NCI-H748 treated with DMSO at 0.1 percent for 48 hours (cell line): ENCODE data around the gene GIPC2.
A peak's percentile ranks its signal among the peaks of the same experiment; 100 is the strongest.
"Not testable (repeated sequence)": the region's sequence is repeated elsewhere in the genome, so short reads cannot be mapped to it uniquely, and the experiment has no call there.

ENCODE experiments used
- DNase-seq: peaks from one replicate; lab custom pipeline; 2025; lab: John Stamatoyannopoulos, UW

Gene GIPC2

GRCh38 chr1:78045926-78046778 lies at the start of gene GIPC2:
GIPC2 (plus strand) TSS chr1:78045966; CDS start chr1:78046095, 129 bp downstream.
- DNase-seq = peak; percentile 21

DNA sequence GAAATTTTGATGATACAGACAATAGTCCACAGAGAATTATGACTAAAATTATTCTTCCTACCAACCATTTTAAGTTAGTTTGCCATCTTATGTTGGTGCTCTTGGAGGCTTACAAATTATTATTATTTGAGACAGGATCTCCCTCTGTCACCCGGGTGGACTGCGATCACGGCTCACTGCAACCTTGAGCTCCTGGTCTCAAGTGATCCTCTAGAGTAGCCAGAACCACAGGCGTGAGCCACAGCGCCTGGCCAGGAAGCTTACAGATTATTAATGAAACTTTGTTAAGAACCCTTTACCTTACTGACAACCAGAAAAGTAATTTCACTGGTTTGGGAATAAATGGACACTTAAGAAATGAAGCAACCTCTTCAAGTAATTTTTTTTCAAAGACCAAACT lies 49.0 kb upstream of the GIPC2 start:
- no peak for DNase-seq

- not testable (repeated sequence) for DNase-seq
Measured at GRCh38 chr1:78000536-78000935, 45.2 kb upstream of the GIPC2 start.

- DNase-seq = no peak
Measured at GRCh38 chr1:78003070-78003746, 42.6 kb upstream of the GIPC2 start.

- DNase-seq = no peak
Measured at GRCh38 chr1:78003882-78004718, 41.7 kb upstream of the GIPC2 start.

GRCh38 chr1:78004719-78005447 lies 40.9 kb upstream of the GIPC2 start, which contains the start of gene DNAJB4:
DNAJB4 (plus strand) TSS chr1:78004939; CDS start chr1:78005111, 172 bp downstream.
- DNase-seq = peak; percentile 26

GRCh38 chr1:78005448-78005722 lies 40.4 kb upstream of the GIPC2 start:
- no peak for DNase-seq

- no peak for DNase-seq
Measured at GRCh38 chr1:78005755-78006154, 40.0 kb upstream of the GIPC2 start.

GRCh38 chr1:78006521-78006920 lies 39.2 kb upstream of the GIPC2 start:
- no peak for DNase-seq

- DNase-seq = no peak
Measured at GRCh38 chr1:78007677-78008341, 38.0 kb upstream of the GIPC2 start.

- no peak for DNase-seq
Measured at GRCh38 chr1:78009276-78009675, 36.5 kb upstream of the GIPC2 start.

DNA sequence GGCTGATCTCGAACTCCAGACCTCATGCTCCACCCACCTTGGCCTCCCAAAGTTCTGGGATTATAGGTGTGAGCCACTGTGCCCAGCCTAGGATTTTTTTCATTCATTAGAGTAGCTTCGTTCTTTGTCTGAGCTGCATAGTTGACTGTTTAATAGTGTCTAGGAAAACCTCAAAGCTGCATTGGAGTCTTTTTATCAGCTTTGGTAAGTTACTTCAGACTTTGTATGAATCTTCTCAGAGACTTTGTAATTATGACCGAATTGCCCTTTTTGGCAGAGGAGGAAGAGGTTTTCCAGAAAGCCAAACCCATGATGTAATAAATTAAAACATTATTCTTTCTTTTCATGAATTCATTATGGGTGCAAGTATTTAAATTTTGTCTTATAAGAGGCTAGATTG lies 35.9 kb upstream of the GIPC2 start:
- DNase-seq = no peak

GRCh38 chr1:78011050-78011449 lies 34.7 kb upstream of the GIPC2 start:
- DNase-seq = no peak

DNA sequence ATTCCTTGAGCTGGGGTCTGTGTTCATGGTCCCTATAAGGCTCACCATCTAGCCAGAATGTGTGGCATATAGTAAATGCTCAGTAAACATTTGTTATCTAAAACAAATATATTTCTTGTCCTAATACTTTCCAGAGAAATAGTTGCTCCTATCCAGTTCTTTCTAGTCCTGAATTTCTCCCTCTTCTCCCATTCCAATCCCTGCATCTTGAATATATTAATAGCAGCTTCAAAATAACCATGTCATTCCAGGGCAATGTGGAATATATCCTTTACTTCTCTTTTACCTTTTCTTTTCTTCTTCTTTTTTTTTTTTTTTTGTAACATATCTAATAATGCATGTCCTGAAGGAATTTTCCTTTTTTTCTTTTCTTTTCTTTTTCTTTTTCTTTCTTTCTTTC lies 30.6 kb upstream of the GIPC2 start:
- no peak for DNase-seq

DNA sequence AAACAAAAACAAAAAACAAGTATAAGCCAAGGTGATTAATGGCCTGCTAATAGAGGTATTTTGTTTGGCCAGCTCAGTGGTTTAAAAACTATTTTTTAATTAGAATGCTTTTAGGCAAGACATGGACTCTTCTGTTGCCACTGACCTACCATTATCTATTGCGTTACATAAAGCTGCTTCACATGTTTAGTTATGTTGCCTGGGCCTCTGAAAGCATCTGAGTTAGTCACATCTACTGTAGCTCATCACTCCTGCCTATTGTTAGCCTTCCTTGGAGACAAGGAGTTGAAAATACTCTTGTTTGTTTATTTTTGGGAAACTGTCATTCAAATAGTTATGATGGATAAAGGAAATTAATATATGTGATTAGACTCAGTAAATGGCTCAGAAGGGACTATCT lies 26.7 kb upstream of the GIPC2 start:
- DNase-seq = no peak

- DNase-seq = not testable (repeated sequence)
Measured at GRCh38 chr1:78021134-78021533, 24.6 kb upstream of the GIPC2 start.

- DNase-seq = no peak
Measured at GRCh38 chr1:78029793-78030192, 16.0 kb upstream of the GIPC2 start.

DNA sequence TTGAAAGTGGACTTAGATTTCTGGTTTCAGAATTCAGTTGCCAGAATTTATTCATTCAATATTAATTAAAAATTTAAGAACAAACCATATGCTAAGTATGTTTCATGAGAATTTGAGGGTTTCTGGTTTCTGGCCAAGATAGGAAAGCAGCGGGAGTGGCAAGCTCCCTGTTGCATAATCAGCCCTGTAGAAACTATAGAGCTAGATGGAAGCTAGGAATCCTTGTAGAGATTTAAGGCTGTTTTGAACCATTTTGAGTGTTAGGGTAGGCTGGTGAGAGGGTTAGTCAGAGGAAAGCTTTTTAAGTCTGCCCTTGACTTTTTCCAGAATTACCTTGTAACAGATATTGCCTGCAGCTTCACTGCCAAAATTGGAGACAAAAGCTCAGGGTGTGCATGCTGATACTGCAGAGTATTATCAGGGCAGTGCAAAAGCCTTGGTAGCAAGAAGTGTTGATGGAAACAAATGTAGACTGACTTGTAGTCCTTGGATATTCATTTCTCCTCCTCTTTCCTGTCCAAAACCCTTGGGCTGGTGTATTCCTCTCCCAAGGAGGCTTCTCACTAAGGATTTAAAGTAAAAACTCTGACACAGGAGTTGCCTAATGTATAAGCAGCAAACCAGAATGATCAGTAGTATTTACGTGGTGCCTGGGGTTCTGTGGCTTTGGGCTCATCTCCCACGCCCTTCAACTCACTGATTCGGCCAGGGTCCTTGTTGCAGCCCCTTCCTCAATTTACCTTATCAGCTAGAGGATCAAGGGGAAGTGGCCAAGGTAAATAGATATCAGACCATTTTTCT lies 12.6 kb upstream of the GIPC2 start:
- no peak for DNase-seq

GRCh38 chr1:78033797-78034172 lies 12.0 kb upstream of the GIPC2 start:
- no peak for DNase-seq

GRCh38 chr1:78035121-78035520 lies 10.6 kb upstream of the GIPC2 start:
- DNase-seq = no peak

GRCh38 chr1:78036450-78036849 lies 9.3 kb upstream of the GIPC2 start:
- no peak for DNase-seq
